Breast epithelium (tissue), 4 donors: Measurements from ENCODE around the gene ABCA8. TPM values are rescaled to one million over a fixed set of nuclear protein-coding genes. Genes with fewer than 3 reads are reported as not detected.
"Not testable (repeated sequence)": the region's sequence is repeated elsewhere in the genome, so short reads cannot be mapped to it uniquely, and the experiment has no call there.

ENCODE experiments used
- DNase-seq, 2 donors: peaks; one replicate each; pipeline ENCODE4 v3.0.0-alpha.2; 2019; ENCODE audit warnings: low spot score in 2 of 2
- H3K27ac ChIP-seq, 2 donors: fragments of 200-600 bp; sonication (generic) in 1 of 2; one replicate each; pipeline ENCODE4 v1.5.1; 2016 to 2019; ENCODE audit warnings: mild to moderate bottlenecking in 1 of 2
- H3K27me3 ChIP-seq, 2 donors: fragments of 200-600 bp; sonication (generic) in 1 of 2; one replicate each; pipeline versions ENCODE4 v1.5.1 to v1.6.0; 2017 to 2019; ENCODE audit warnings: control low read depth in 1 of 2, mild to moderate bottlenecking in 1 of 2
- H3K36me3 ChIP-seq: fragments of 200-600 bp; one replicate; pipeline ENCODE4 v1.5.1; 2019
- H3K4me1 ChIP-seq, 2 donors: fragments of 200-600 bp; sonication (generic); one replicate each; pipeline ENCODE4 v1.5.1; 2016 to 2019; ENCODE audit warnings: control low read depth in 1 of 2
- H3K4me3 ChIP-seq, 3 donors: fragments of 200-600 bp; sonication (generic); 1 replicate in 2 of 3; 2 replicates in 1 of 3; pipeline ENCODE4 v1.5.1; 2016 to 2019; ENCODE audit warnings: mild to moderate bottlenecking in 3 of 3, moderate library complexity in 2 of 3
- H3K9me3 ChIP-seq, 2 donors: fragments of 200-600 bp; sonication (generic) in 1 of 2; one replicate each; pipeline ENCODE4 v1.5.1; 2016 to 2019; ENCODE audit warnings: control low read depth in 1 of 2
- CTCF ChIP-seq, 3 donors: fragments of 450-650 bp; IDR thresholded peaks; one replicate each; pipeline ENCODE4 v1.5.1; 2016 to 2017; ENCODE audit warnings: antibody characterized with exemption in 3 of 3, mild to moderate bottlenecking in 3 of 3, moderate library complexity in 3 of 3
- POLR2A ChIP-seq: fragments of 450-650 bp; IDR thresholded peaks from one replicate; pipeline ENCODE4 v1.6.1; 2016; ENCODE audit warnings: antibody characterized with exemption, mild to moderate bottlenecking, moderate library complexity
- POLR2AphosphoS5 ChIP-seq, 3 donors: sonication (generic); formaldehyde crosslinking; IDR thresholded peaks; one replicate each; pipeline ENCODE4 v1.6.1; 2017; ENCODE audit warnings: antibody characterized with exemption in 3 of 3
- intact Hi-C: fragments of 100-400 bp; cut with DNase I; formaldehyde crosslinking; loops from one replicate; pipeline ENCODE4 v1.15.1; 2023; ENCODE audit warnings: low total_unique reads
- total RNA-seq, 3 donors: library from RNA; depleted of rRNA; stranded (reverse); fragments of >200 nt; gene quantifications; one replicate each; pipeline ENCODE4 v1.1.0, GENCODE V29; 2016

ABCA8 gene
- total RNA-seq, 3 donors from 2014 or later: 38.6 to 47.5 (median 46.2) TPM

DNA sequence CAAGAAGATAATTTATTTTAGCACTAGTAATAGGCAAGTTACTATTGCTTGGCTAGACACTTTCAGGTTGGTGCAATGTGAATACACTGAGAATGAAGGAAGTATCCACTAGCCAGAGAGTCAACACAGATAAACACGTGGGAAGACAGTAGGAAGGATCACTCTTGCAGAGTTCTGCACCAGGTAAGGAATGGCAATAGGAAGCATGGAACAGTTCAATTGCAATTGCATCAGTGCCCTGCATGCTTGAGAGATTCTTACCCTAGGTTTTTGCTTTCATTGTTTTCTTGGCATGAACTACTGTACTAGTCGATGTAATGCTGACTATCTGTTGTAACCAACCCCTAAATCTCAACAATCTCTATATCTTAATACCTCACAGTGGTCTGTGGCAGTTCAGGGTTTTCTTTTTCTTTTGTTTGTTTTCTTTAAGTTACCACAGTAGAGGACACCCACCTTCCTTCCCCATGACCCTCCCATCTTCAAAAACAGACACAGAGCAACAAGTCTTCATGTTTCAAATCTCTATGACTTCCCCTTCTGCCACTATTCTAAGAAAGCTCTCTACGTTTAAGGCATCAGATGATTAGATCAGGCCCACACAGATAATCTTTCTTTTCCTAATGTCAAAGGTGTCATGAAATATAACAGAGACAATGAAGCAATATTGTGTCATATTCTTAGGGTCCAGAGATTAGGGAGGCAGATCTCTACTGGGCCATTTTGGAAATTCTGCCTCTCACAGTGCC, 18.1 kb upstream of the ABCA8 start:
- TF ChIP-seq POLR2AphosphoS5 (IDR thresholded peaks at IDR 0.05) (no peak), CTCF (IDR thresholded peaks at IDR 0.05) (no peak), POLR2A (no peak)
- no peaks in the 10 kb centered on the region for H3K9me3 ChIP-seq
- no peak overlapping the region for H3K27ac ChIP-seq
- DNase-seq: no peak
- no peaks in the 10 kb centered on the region for H3K27me3 ChIP-seq
- H3K4me1 ChIP-seq: no peaks in the 10 kb centered on the region
- no peaks in the 10 kb centered on the region for H3K36me3 ChIP-seq
- no peak overlapping the region for H3K4me3 ChIP-seq
- intact Hi-C loops: no loop called here

DNA sequence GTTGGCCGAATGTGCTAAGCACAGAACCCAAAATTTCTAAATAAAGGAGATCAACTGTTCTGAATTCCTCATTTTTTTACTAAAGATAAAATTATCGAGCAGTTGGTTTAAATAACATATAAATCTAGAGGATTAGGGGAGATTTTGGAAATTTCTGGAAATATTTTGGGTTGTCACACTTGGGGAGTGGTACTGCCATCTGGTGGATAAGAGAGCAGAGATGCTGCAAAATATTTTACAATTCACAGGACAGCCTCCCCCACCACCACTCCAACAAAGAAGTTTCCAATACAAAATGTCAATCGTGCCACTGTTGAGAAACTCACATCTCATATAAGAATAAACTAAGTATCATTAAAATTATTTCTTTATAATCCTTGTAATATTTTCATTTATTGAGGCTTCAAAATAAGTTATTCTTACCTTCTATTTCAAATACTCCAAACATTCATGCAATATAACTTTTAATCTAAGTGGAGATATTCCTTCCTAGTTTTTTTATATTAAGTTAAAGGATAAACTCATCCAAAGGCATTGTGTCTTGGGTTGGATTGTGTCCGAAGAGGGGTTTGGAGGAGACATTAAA, 17.0 kb upstream of the ABCA8 start:
- Histone ChIP-seq H3K36me3 (no peaks in the 10 kb centered on the region), H3K27ac (no peak overlapping the region), H3K4me3 (no peak overlapping the region), H3K9me3 (no peaks in the 10 kb centered on the region), H3K27me3 (no peaks in the 10 kb centered on the region), H3K4me1 (no peaks in the 10 kb centered on the region)
- peak in 2 of 3 donors; percentile 42 to 45 for TF ChIP-seq CTCF (IDR thresholded peaks at IDR 0.05)
- TF ChIP-seq POLR2A: no peak
- DNase-seq: no peak
- intact Hi-C loops: no loop called here

- Histone ChIP-seq H3K4me1 (no peaks in the 10 kb centered on the region), H3K27ac (no peak overlapping the region), H3K27me3 (no peaks in the 10 kb centered on the region), H3K36me3 (no peaks in the 10 kb centered on the region), H3K4me3 (no peak overlapping the region), H3K9me3 (no peaks in the 10 kb centered on the region)
- TF ChIP-seq POLR2A (no peak), CTCF (IDR thresholded peaks at IDR 0.05) (no peak), POLR2AphosphoS5 (IDR thresholded peaks at IDR 0.05) (no peak)
- DNase-seq: no peak
- intact Hi-C loops: no loop called here
Measured at GRCh38 chr17:68969101-68969500, 13.9 kb upstream of the ABCA8 start.

- no peak overlapping the region for H3K4me3 ChIP-seq
- TF ChIP-seq POLR2A (no peak), POLR2AphosphoS5 (IDR thresholded peaks at IDR 0.05) (no peak), CTCF (IDR thresholded peaks at IDR 0.05) (no peak)
- no peak for DNase-seq
- H3K27ac ChIP-seq: no peak overlapping the region
- intact Hi-C loops: no loop called here
- no peaks in the 10 kb centered on the region for H3K27me3 ChIP-seq
- no peaks in the 10 kb centered on the region for H3K4me1 ChIP-seq
- no peaks in the 10 kb centered on the region for H3K9me3 ChIP-seq
- H3K36me3 ChIP-seq: no peaks in the 10 kb centered on the region
Measured at GRCh38 chr17:68963958-68964357, 8.8 kb upstream of the ABCA8 start.

- intact Hi-C loops: no loop called here
- Histone ChIP-seq H3K4me3 (no peak overlapping the region), H3K4me1 (no peaks in the 10 kb centered on the region), H3K27ac (no peak overlapping the region), H3K36me3 (no peaks in the 10 kb centered on the region), H3K27me3 (no peaks in the 10 kb centered on the region), H3K9me3 (no peaks in the 10 kb centered on the region)
- DNase-seq: no peak
- TF ChIP-seq CTCF (IDR thresholded peaks at IDR 0.05) (no peak), POLR2AphosphoS5 (IDR thresholded peaks at IDR 0.05) (no peak), POLR2A (no peak)
Measured at GRCh38 chr17:68961214-68961882, 6.2 kb upstream of the ABCA8 start.

DNA sequence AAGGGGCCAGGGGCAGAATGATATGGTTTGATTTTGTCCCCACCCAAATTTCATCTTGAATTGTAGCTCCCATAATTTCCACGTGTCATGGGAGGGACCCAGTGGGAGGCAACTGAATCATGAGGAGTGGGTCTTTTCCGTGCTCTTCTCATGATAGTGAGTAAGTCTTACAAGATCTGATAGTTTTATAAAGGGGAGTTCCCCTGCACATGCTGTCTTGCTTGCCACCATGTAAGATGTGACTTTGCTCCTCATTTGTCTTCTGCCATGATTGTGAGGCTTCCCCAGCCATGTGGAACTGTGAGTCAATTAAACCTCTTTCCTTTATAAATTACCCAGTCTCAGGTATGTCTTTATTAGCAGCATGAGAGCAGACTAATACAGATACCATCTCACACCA, 3.9 kb upstream of the ABCA8 start:
- H3K27me3 ChIP-seq, H3K4me3 ChIP-seq, H3K27ac ChIP-seq, H3K9me3 ChIP-seq, DNase-seq, H3K4me1 ChIP-seq, intact Hi-C loops, H3K36me3 ChIP-seq: not testable (repeated sequence)
